Measurements from ENCODE around the gene ENPP6. TPM values are rescaled to one million over a fixed set of nuclear protein-coding genes. Genes with fewer than 3 reads are reported as not detected.
A peak's percentile ranks its signal among the peaks of the same experiment; 100 is the strongest.
"Not testable (repeated sequence)": the region's sequence is repeated elsewhere in the genome, so short reads cannot be mapped to it uniquely, and the experiment has no call there.

Gene ENPP6
- total RNA-seq, 2 donors from 2014 or later = 0.24 to 0.81 TPM

GRCh38 chr4:184066584-184067300 is 150.9 kb downstream of the ENPP6 start:
- Mint-ChIP-seq H3K27me3 (ENCODE audit: low read depth) (no peaks in the 10 kb centered on the region), H3K4me3 (no peak overlapping the region), H3K27ac (no peak overlapping the region), H3K36me3 (ENCODE audit: insufficient read depth in 2 of 2) (no peaks in the 10 kb centered on the region), H3K4me1 (ENCODE audit: low read depth) (no peaks in the 10 kb centered on the region), H3K9me3 (peaks cover 2 to 3% of the 10 kb centered on the region in 2 donors)
- ATAC-seq (replicated peaks in 1 of 2) (no peak), DNase-seq (no peak)

GRCh38 chr4:184064877-184065276 is 152.8 kb downstream of the ENPP6 start:
- Mint-ChIP-seq H3K4me3 (no peak overlapping the region), H3K4me1 (ENCODE audit: low read depth) (no peaks in the 10 kb centered on the region), H3K9me3 (no peaks in the 10 kb centered on the region), H3K27me3 (ENCODE audit: low read depth) (no peaks in the 10 kb centered on the region), H3K36me3 (ENCODE audit: insufficient read depth in 2 of 2) (no peaks in the 10 kb centered on the region), H3K27ac (no peak overlapping the region)
- no peak for DNase-seq
- ATAC-seq (replicated peaks in 1 of 2) = no peak

GRCh38 chr4:184062769-184063168 is 154.9 kb downstream of the ENPP6 start:
- H3K4me1 Mint-ChIP-seq (ENCODE audit: low read depth) = no peaks in the 10 kb centered on the region
- no peak overlapping the region for H3K27ac Mint-ChIP-seq
- H3K9me3 Mint-ChIP-seq = no peaks in the 10 kb centered on the region
- DNase-seq (no peak), ATAC-seq (replicated peaks in 1 of 2) (no peak)
- no peaks in the 10 kb centered on the region for H3K27me3 Mint-ChIP-seq (ENCODE audit: low read depth)
- no peaks in the 10 kb centered on the region for H3K36me3 Mint-ChIP-seq (ENCODE audit: insufficient read depth in 2 of 2)
- H3K4me3 Mint-ChIP-seq = no peak overlapping the region

- Mint-ChIP-seq H3K27ac (no peak overlapping the region), H3K4me1 (ENCODE audit: low read depth) (no peaks in the 10 kb centered on the region), H3K9me3 (no peaks in the 10 kb centered on the region), H3K4me3 (no peak overlapping the region), H3K27me3 (ENCODE audit: low read depth) (no peaks in the 10 kb centered on the region), H3K36me3 (ENCODE audit: insufficient read depth in 2 of 2) (no peaks in the 10 kb centered on the region)
- DNase-seq = no peak
- no peak for ATAC-seq (replicated peaks in 1 of 2)
Observed at GRCh38 chr4:184061582-184061981, 156.1 kb downstream of the ENPP6 start.

GRCh38 chr4:184059099-184059498 is 158.6 kb downstream of the ENPP6 start:
- no peak overlapping the region for H3K27ac Mint-ChIP-seq

GRCh38 chr4:184058026-184058425 is 159.6 kb downstream of the ENPP6 start:
- H3K4me1 Mint-ChIP-seq (ENCODE audit: low read depth) = no peaks in the 10 kb centered on the region
- no peak for DNase-seq
- no peaks in the 10 kb centered on the region for H3K27me3 Mint-ChIP-seq (ENCODE audit: low read depth)
- no peak overlapping the region for H3K4me3 Mint-ChIP-seq
- H3K9me3 Mint-ChIP-seq = no peaks in the 10 kb centered on the region
- H3K27ac Mint-ChIP-seq = no peak overlapping the region
- ATAC-seq (replicated peaks in 1 of 2) = no peak
- no peaks in the 10 kb centered on the region for H3K36me3 Mint-ChIP-seq (ENCODE audit: insufficient read depth in 2 of 2)

More at GRCh38 chr4:184059099-184059498, 158.6 kb downstream of the ENPP6 start:
- Mint-ChIP-seq H3K27me3 (ENCODE audit: low read depth) (no peaks in the 10 kb centered on the region), H3K4me1 (ENCODE audit: low read depth) (no peaks in the 10 kb centered on the region), H3K36me3 (ENCODE audit: insufficient read depth in 2 of 2) (no peaks in the 10 kb centered on the region), H3K4me3 (no peak overlapping the region), H3K9me3 (no peaks in the 10 kb centered on the region)
- DNase-seq (no peak), ATAC-seq (replicated peaks in 1 of 2) (no peak)

- Mint-ChIP-seq H3K4me1 (ENCODE audit: low read depth) (no peaks in the 10 kb centered on the region), H3K4me3 (no peak overlapping the region), H3K27ac (no peak overlapping the region), H3K27me3 (ENCODE audit: low read depth) (no peaks in the 10 kb centered on the region), H3K9me3 (no peaks in the 10 kb centered on the region), H3K36me3 (ENCODE audit: insufficient read depth in 2 of 2) (no peaks in the 10 kb centered on the region)
- DNase-seq (no peak), ATAC-seq (replicated peaks in 1 of 2) (no peak)
Observed at GRCh38 chr4:184056877-184057276, 160.8 kb downstream of the ENPP6 start.

GRCh38 chr4:184053434-184053833 is 164.2 kb downstream of the ENPP6 start:
- Mint-ChIP-seq H3K27me3 (ENCODE audit: low read depth) (no peaks in the 10 kb centered on the region), H3K9me3 (peaks cover 0 to 1% of the 10 kb centered on the region in 2 donors), H3K4me3 (no peak overlapping the region), H3K27ac (no peak overlapping the region), H3K36me3 (ENCODE audit: insufficient read depth in 2 of 2) (no peaks in the 10 kb centered on the region), H3K4me1 (ENCODE audit: low read depth) (no peaks in the 10 kb centered on the region)
- DNase-seq (no peak), ATAC-seq (replicated peaks in 1 of 2) (no peak)

- no peaks in the 10 kb centered on the region for H3K36me3 Mint-ChIP-seq (ENCODE audit: insufficient read depth in 2 of 2)
- peaks cover 1 to 2% of the 10 kb centered on the region in 2 donors for H3K9me3 Mint-ChIP-seq
- no peaks in the 10 kb centered on the region for H3K27me3 Mint-ChIP-seq (ENCODE audit: low read depth)
- no peak overlapping the region for H3K27ac Mint-ChIP-seq
- no peaks in the 10 kb centered on the region for H3K4me1 Mint-ChIP-seq (ENCODE audit: low read depth)
- no peak overlapping the region for H3K4me3 Mint-ChIP-seq
- ATAC-seq (replicated peaks in 1 of 2) (no peak), DNase-seq (no peak)
Observed at GRCh38 chr4:184052616-184053015, 165.1 kb downstream of the ENPP6 start.

- not testable (repeated sequence) for H3K9me3 Mint-ChIP-seq; H3K4me1 Mint-ChIP-seq (ENCODE audit: low read depth); DNase-seq; H3K27ac Mint-ChIP-seq; ATAC-seq (replicated peaks in 1 of 2); H3K4me3 Mint-ChIP-seq; H3K36me3 Mint-ChIP-seq (ENCODE audit: insufficient read depth in 2 of 2)
- H3K27me3 Mint-ChIP-seq (ENCODE audit: low read depth) = peaks cover 11% of the 10 kb centered on the region
Observed at GRCh38 chr4:184051262-184051661, 166.4 kb downstream of the ENPP6 start.

GRCh38 chr4:184046148-184046547 is 171.5 kb downstream of the ENPP6 start:
- DNase-seq (no peak), ATAC-seq (replicated peaks in 1 of 2) (no peak)
- Mint-ChIP-seq H3K4me3 (no peak overlapping the region), H3K27me3 (ENCODE audit: low read depth) (peaks cover 42% of the 10 kb centered on the region), H3K4me1 (ENCODE audit: low read depth) (no peaks in the 10 kb centered on the region), H3K36me3 (ENCODE audit: insufficient read depth in 2 of 2) (peaks cover 0 to 8% of the 10 kb centered on the region in 2 donors), H3K9me3 (peaks cover 6 to 11% of the 10 kb centered on the region in 2 donors), H3K27ac (no peak overlapping the region)

- Mint-ChIP-seq H3K36me3 (ENCODE audit: insufficient read depth in 2 of 2) (peaks cover 0 to under 1% of the 10 kb centered on the region in 2 donors), H3K27me3 (ENCODE audit: low read depth) (peaks cover 62% of the 10 kb centered on the region), H3K27ac (peak overlapping the region; percentile 73), H3K4me3 (peak overlapping the region; percentile 64 to 78), H3K9me3 (peaks cover 0 to under 1% of the 10 kb centered on the region in 2 donors), H3K4me1 (ENCODE audit: low read depth) (peaks cover 17% of the 10 kb centered on the region)
- ATAC-seq (replicated peaks in 1 of 2) (no peak), DNase-seq (no peak)
Observed at GRCh38 chr4:184041156-184041555, 176.5 kb downstream of the ENPP6 start.

- Mint-ChIP-seq H3K36me3 (ENCODE audit: insufficient read depth in 2 of 2) (no peaks in the 10 kb centered on the region), H3K27ac (no peak overlapping the region), H3K4me3 (peak overlapping the region; percentile 64 to 78), H3K9me3 (no peaks in the 10 kb centered on the region), H3K27me3 (ENCODE audit: low read depth) (peaks cover 62% of the 10 kb centered on the region), H3K4me1 (ENCODE audit: low read depth) (peaks cover 17% of the 10 kb centered on the region)
- peak; percentile 80 to 86 for ATAC-seq (replicated peaks in 1 of 2)
- DNase-seq = peak; percentile 33 to 35
Observed at GRCh38 chr4:184039963-184040383, 177.7 kb downstream of the ENPP6 start.

Measured in activated T-cell treated with anti-CD3 and anti-CD28 coated beads, Interleukin-2, amount 50 U/mL, for 72 hours (primary cell).